Coronary artery (tissue), 2 donors: ENCODE measurements around the gene SLC44A3.

Source experiments
- DNase-seq: peaks from one replicate; pipeline ENCODE4 v3.0.0-alpha.2; 2017; ENCODE audit warnings: low spot score
- H3K27ac ChIP-seq, 2 donors: fragments of 200-600 bp; sonication (generic); one replicate each; pipeline ENCODE4 v1.5.1; 2016 to 2019
- H3K4me3 ChIP-seq: fragments of 200-600 bp; sonication (generic); 2 replicates; pipeline ENCODE4 v1.5.1; 2016; ENCODE audit warnings: mild to moderate bottlenecking, moderate library complexity
- TF ChIP-seq, protein P1 (sequence below): fragments of 200-600 bp; sonication (generic); IDR thresholded peaks from one replicate; pipeline ENCODE4 v1.5.1; 2019; ENCODE audit warnings: antibody characterized with exemption

The SLC44A3 gene

GRCh38 chr1:94921977-94922376, 101.8 kb downstream of the SLC44A3 start:
- DNase-seq: no peak
- Histone ChIP-seq H3K4me3 (peak overlapping the region; percentile 92), H3K27ac (peak overlapping the region; percentile 11 to 68)
- TF ChIP-seq, protein P1, sequence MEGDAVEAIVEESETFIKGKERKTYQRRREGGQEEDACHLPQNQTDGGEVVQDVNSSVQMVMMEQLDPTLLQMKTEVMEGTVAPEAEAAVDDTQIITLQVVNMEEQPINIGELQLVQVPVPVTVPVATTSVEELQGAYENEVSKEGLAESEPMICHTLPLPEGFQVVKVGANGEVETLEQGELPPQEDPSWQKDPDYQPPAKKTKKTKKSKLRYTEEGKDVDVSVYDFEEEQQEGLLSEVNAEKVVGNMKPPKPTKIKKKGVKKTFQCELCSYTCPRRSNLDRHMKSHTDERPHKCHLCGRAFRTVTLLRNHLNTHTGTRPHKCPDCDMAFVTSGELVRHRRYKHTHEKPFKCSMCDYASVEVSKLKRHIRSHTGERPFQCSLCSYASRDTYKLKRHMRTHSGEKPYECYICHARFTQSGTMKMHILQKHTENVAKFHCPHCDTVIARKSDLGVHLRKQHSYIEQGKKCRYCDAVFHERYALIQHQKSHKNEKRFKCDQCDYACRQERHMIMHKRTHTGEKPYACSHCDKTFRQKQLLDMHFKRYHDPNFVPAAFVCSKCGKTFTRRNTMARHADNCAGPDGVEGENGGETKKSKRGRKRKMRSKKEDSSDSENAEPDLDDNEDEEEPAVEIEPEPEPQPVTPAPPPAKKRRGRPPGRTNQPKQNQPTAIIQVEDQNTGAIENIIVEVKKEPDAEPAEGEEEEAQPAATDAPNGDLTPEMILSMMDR: no peak

- no peak for DNase-seq
- TF ChIP-seq, protein P1: no peak
- Histone ChIP-seq H3K4me3 (peak overlapping the region; percentile 92), H3K27ac (peak overlapping the region; percentile 68 to 79)
These were observed 102.7 kb downstream of the SLC44A3 start for GRCh38 chr1:94922761-94923331.

DNA sequence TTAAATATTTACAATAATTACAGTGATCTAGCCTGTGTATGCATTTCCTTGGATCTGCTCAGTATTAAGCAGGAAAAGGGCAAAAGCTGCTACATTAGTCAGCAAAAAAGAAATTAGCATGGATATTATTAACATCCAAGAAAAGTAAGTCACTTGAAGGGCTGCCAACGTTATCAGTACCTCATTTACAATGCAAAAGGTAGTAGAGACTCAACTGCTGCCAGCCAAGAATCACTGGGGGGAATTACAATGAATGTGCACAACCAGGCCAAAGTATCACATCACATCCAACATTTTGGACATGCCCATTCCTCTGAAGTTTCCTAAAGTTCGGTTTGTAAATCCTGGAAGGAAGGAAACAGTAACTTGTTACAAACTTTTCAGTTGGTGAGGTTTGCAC, 104.8 kb downstream of the SLC44A3 start:
- TF ChIP-seq, protein P1: no peak
- DNase-seq: no peak
- Histone ChIP-seq H3K4me3 (peak overlapping the region; percentile 92), H3K27ac (peak overlapping the region; percentile 94 to 100)

DNA sequence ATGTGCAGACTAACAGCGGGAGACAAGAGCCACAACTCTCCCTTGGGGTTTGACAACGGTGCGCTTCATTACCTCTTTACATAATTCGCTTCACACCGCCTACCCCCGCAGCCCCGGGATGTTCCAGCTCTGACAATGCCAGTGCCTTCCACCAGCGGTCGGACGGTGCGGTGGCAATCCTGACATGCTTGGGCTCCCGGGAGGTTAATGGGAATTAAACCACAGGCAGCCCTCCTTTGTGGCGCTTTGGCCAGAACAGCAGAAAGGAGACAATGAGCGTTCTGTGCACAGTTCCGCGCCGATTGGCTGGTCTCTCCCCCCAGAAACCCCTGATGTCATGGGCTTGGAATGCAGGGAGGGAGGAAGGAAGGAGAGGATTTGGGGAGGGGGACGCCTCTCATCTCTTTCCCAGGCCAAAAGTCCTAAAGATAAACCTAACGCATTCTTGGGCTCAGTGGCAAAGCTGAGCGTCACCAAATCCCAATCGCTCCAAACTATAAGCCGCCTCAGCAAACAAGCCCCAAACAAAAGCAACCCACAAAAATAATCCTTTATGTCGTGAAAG, 105.5 kb downstream of the SLC44A3 start:
- Histone ChIP-seq H3K27ac (peak overlapping the region; percentile 94 to 100), H3K4me3 (peak overlapping the region; percentile 92)
- peak; percentile 85 for DNase-seq
- TF ChIP-seq, protein P1: no peak

GRCh38 chr1:94926126-94926914, 106.2 kb downstream of the SLC44A3 start:
- peak; percentile 82 for DNase-seq
- TF ChIP-seq, protein P1: no peak
- H3K4me3 ChIP-seq: peak overlapping the region; percentile 92
- H3K27ac ChIP-seq: peak overlapping the region; percentile 94 to 100

DNA sequence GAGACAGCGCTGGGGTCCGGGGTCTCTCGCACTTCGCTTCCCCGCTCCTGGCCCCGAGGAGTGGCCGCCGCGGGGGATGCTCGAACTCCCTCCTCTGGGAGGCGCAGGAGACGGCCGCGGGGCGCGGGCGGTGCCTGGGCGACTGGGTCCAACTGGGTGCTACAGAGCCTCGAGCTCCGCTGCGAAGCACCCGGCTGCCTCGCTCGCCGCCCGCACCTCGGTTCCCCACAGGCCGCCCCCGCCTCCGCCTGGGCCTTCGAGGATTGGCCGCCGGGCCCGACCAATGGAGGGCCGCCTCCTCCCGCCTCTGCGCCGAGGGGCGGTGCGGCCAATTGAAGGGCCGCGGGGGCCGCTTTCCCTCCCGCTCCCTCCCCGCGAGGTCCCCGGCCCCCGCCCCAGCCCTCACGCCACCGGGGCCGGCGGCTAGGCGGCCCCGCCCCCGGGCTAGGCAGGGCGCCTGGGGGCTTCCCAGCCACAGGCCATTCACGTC, 106.8 kb downstream of the SLC44A3 start, which contains the start of gene CNN3:
TSS of gene CNN3 (minus strand) at position 196 of the 490 bp plus-strand sequence. CDS start 216 bp downstream, outside the sequence.
- peak; percentile 94 for DNase-seq
- Histone ChIP-seq H3K27ac (peak within 1 kb of the TSS; percentile 94 to 100), H3K4me3 (peak within 1 kb of the TSS; percentile 92)
- TF ChIP-seq, protein P1: no peak
